Esophagus mucosa (tissue), 1 donor: ENCODE measurements around the gene RETREG1. TPM values are rescaled to one million over a fixed set of nuclear protein-coding genes. Genes with fewer than 3 reads are reported as not detected.
"Not testable (repeated sequence)": the region's sequence is repeated elsewhere in the genome, so short reads cannot be mapped to it uniquely, and the experiment has no call there.

Source experiments
- ATAC-seq: fragments of 200-7000 bp; cut with Tn5 transposase; one replicate; pipeline ENCODE4 v1.9.1; 2020
- total RNA-seq: library from RNA; stranded (reverse); gene quantifications from one replicate; pipeline ENCODE4 v1.2.4, GENCODE V29; 2023
- donor health status: DM: yes; HTN: yes; CAD: no.

Gene RETREG1
- total RNA-seq, 1 donor from 2014 or later, result 1.5 TPM

GRCh38 chr5:16615741-16616535 lies 859 bp downstream of the RETREG1 start:
- peak; percentile 16 for ATAC-seq

- ATAC-seq, result no peak
Measured at GRCh38 chr5:16612007-16612406, 4.8 kb downstream of the RETREG1 start.

GRCh38 chr5:16610896-16611295 lies 5.9 kb downstream of the RETREG1 start:
- ATAC-seq, result not testable (repeated sequence)

- ATAC-seq, result no peak
Measured at GRCh38 chr5:16609412-16609811, 7.4 kb downstream of the RETREG1 start.

- no peak for ATAC-seq
Measured at GRCh38 chr5:16606628-16607027, 10.2 kb downstream of the RETREG1 start.

DNA sequence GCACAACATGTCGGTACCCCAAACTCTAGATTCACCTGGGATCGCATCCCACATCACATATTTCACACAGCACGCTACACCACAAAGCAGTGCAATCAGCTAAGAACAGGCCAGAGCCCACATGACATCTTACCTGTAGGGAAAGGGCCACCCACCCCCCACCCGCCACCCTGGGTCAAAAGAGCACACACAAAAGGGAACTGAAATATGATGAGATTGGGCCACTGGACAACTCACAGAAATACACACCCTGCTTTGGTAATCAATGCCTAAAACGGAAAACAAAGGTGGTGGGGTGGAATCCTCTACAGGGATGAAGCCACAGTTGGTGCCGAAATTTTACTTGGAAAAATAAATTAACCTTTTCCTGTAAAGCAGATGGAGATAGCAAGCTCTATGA lies 13.1 kb downstream of the RETREG1 start:
- ATAC-seq, result no peak

DNA sequence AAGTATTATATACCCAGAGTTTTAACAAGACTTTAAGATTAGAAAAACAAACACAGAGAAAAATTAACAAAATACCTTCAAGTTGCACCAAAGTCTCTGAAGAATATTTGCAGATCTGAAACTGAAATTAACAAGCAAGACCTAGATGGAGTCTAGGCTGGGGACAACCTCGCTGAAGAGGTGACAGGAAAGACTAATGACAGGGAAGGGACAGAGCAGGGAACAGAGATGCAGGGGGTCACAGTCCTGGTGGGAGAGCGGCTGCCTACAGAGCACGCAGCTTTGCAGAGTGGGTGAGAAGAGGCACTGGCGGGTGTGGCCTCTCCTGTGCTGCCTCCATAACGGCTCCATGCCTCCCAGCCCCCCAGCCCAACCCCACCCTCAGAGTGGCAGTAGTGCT lies 13.5 kb downstream of the RETREG1 start:
- ATAC-seq, result no peak

DNA sequence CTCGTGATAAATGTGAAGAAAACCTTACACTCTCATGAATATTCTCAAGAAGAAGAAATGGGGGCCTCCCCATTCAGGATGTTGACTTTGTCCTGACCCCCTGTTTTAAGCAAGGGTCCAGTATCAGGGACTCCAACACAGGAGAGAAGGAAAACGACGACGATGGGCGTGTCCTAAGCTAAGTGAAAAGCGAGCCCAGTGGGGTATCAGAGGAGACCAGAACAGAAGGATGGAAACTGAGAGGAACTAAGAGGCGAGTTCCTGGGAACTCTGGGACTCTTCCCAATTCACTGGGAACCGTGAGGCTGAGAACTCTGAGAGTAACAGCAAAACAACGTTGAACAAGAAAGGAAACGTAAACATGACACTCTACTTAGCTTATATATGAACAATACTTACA lies 14.6 kb downstream of the RETREG1 start:
- no peak for ATAC-seq

GRCh38 chr5:16600946-16601345 lies 15.9 kb downstream of the RETREG1 start:
- ATAC-seq, result no peak

DNA sequence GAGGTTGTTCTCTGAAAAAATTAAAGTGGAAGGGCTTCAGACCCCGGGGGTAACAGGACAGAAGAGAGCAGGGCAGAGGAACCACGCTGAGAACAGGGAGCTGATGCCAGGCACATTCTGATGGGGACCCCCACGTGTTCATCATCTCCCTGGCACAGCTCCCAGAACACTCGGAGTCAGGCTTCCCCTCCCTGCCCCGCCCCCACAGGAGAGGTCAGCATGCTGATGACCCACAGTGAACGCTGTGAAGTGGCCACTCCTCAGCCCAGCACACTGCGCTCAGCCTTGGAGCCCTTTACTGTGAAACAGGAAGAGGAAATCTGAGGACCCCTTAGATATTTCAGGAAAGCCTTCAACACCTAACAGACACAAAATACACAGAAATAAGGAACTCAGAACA lies 16.4 kb downstream of the RETREG1 start:
- no peak for ATAC-seq

DNA sequence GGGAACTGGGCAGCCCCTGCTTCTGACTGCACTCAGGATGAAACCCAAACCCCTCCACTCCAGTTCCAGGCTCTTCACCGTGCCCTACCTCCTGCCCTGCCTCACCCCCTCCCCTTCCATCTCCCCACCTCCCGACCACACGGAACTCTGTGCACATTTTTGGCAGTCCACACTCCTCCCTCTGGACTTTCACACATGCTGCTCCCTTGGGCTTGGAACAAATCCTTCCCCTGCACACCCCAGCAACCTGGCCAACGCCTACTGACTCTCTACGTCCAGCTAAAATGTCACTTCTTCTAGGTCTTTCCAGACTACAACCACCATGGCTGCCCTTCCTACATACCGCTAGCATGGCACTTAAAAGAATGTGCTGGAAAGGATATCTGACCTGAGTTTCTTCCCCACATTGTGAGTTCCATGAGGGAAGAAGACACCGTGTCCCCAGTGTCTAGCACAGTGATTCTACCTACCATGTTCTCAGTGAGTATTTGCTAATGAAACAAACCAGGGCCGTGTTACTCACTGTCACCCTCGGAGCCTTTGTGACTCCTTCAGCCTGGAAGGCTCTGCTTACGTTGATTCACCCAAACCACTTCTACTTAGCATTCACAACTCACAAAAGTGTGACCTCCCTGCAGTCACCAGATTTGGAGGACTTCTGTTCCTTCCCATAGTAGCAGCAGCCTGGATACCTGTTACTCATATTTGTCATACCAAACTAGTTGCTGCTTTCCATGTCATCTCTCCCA lies 18.7 kb downstream of the RETREG1 start:
- no peak for ATAC-seq

GRCh38 chr5:16596581-16596940 lies 20.2 kb downstream of the RETREG1 start:
- no peak for ATAC-seq

- ATAC-seq, result no peak
Measured at GRCh38 chr5:16595881-16596580, 20.8 kb downstream of the RETREG1 start.

GRCh38 chr5:16593628-16594027 lies 23.2 kb downstream of the RETREG1 start:
- no peak for ATAC-seq

DNA sequence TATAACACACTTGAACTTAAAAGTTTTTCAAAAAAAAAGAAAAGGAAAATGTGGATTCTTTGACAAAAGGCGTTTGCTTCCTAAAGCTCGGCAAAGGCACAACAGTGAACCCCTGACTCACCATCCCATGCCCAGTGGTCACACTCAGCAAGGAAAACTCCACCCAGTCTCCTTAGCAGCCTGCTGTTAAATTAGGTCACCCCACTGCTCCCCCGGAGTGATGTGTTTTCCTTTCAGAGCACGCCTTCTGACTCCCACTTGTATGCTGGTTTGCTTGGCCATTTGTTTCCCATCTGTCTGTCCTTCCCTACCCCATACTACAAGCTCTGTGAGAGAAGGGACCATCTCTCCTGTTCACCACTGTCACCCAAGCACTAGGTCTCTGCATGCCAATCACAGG lies 23.8 kb downstream of the RETREG1 start:
- ATAC-seq, result no peak

DNA sequence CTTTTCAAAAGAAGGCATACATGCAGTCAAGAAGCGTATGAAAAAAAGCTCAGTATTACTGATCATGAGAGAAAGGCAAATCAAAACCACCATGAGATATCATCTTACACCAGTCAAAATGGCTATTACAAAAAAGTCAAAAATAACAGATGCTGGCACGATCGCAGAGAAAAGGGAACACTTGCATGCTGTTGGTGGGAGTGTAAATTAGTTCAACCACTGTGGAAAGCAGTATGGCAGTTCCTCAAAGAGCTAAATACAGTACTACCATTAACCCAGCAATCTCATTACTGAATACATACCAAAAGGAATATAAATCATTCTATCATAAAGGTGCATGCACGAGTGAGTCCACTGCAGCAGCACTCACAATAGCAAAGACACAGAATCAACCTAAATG lies 24.5 kb downstream of the RETREG1 start:
- ATAC-seq, result no peak

DNA sequence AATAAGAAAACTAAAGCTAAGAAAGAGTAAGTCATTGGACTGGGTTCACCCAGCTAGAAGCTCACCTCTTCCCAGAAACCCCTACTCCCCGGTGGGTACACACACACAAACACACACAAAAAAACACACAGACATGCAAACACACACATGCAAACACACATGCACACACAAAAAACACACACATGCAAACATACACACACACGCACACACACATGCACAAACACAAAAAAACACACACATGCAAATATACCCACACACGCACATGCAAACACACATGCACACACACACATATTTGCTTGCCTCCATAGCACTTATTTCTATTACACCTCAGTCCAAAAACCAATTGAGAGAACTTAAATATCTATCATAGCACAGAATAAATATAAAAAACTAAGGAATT lies 26.1 kb downstream of the RETREG1 start:
- ATAC-seq, result no peak

DNA sequence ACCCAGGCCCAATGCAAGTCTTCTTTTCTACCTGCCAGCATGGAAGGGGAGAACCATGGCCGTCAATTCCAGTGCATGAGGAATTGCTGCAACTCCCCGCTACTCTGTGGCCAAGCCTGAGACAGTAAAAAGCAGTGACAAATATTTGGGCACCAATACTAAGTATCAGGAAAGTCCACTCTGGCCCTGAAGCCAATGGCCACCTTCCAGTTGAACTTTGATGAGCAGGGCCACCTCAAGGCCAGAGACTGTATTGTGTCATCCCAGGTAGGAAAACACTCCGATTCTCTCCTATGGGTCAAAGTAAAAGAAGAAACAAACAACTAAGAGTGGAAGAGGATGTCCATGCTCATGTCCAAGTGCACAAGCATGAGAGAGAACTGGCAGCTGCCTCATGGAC lies 27.1 kb downstream of the RETREG1 start:
- ATAC-seq, result no peak

DNA sequence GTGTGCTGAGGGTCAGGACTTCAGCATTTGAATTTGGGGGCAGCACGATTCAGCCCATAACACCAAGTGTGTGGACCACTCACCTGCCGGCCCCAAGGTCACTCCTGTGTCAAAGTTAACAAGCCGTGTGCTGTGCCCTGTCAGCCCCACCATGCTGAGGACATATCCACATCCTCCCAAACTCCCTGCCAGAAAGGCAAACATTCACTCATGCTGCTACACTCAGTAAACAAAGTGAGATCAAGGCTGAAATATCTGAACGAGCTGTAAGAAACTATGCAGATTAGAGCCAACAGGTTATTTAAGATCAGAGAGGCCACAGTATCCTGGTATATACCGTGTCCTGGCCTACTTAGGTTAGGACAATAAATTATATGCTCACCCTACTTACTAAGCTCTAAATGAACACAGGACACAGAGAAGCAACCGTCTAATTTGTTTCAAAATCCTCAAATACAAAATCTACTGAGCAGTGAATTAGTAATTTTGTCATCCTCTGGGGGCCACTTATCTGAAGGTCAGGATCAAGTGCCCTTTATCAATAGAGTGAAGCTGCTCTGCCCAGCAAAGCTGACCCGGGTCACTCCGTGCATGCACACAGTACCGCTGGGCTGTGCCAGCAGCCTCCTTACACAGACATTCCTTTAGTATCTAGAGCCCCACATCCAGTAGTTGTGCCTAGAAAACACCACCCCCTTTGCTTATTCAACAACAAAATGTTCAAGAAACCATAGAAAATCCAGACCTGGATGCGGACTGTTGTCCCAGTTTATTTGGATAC lies 28.2 kb downstream of the RETREG1 start:
- no peak for ATAC-seq

DNA sequence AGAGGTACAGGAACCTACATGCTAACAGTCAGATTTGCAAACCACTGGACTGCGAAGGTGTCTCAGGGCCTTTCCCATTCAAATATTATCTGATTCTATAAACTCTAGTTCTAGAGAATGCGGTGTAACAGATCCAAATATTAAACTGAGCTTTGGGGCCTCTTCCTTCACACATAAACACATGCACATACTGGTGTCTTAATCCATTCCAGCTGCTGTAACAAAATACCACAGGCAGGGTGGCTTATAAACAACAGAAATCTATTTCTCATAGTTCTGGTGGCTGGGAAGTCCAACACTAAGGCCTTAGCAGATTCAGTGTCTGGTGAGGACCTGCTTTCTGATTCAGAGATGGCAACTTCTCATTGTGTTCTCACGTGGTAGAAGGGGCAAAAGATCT lies 30.2 kb downstream of the RETREG1 start:
- ATAC-seq, result no peak

DNA sequence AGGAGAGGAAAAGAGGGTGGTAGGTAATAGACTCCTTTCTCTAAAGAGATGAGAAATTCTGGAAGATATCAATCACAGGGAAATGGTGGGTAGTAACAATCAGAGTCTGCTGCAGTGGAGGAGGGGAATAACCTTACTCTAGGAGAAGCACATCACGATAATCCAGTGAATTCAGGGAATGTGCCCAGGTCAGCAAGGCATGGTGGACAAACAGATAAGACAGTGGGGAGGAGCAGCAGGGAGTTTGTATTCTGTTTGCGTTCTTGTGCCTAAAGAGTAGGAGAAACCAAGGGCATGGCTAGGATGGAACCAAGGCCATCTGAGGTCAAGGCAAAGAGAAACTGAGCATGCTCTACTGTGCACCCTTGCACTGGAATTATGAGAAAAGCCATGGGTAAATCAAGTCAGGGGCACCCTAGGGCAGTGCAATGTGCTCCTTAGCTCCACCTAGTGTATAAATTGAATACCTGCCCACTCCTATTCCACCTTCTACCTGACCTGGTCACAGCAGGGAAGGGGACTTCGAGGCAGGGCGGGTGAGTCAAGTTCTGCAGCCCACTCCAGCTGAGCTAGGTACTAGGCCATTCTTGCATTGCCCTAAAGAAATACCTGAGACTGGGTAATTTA lies 31.6 kb downstream of the RETREG1 start:
- peak; percentile 55 for ATAC-seq

GRCh38 chr5:16582081-16582480 lies 34.7 kb downstream of the RETREG1 start:
- no peak for ATAC-seq
